Lower leg skin (tissue), 3 donors: ENCODE results near the gene CHPT1.

ENCODE experiments used
- POLR2A ChIP-seq, 2 donors: fragments of 450-650 bp; IDR thresholded peaks; one replicate each; pipeline ENCODE4 v1.6.1; 2016 to 2017; ENCODE audit warnings: antibody characterized with exemption in 2 of 2, mild to moderate bottlenecking in 1 of 2, moderate library complexity in 1 of 2
- TF ChIP-seq, protein P1 (sequence below), 3 donors: fragments of 450-650 bp; IDR thresholded peaks; one replicate each; pipeline ENCODE4 v1.5.1; 2016; ENCODE audit warnings: antibody characterized with exemption in 3 of 3, mild to moderate bottlenecking in 3 of 3, moderate library complexity in 2 of 3

GRCh38 chr12:101685092-101685491 lies 12.3 kb upstream of the CHPT1 start:
- TF ChIP-seq, protein P1, sequence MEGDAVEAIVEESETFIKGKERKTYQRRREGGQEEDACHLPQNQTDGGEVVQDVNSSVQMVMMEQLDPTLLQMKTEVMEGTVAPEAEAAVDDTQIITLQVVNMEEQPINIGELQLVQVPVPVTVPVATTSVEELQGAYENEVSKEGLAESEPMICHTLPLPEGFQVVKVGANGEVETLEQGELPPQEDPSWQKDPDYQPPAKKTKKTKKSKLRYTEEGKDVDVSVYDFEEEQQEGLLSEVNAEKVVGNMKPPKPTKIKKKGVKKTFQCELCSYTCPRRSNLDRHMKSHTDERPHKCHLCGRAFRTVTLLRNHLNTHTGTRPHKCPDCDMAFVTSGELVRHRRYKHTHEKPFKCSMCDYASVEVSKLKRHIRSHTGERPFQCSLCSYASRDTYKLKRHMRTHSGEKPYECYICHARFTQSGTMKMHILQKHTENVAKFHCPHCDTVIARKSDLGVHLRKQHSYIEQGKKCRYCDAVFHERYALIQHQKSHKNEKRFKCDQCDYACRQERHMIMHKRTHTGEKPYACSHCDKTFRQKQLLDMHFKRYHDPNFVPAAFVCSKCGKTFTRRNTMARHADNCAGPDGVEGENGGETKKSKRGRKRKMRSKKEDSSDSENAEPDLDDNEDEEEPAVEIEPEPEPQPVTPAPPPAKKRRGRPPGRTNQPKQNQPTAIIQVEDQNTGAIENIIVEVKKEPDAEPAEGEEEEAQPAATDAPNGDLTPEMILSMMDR (IDR thresholded peaks at IDR 0.05): no peak
- no peak for TF ChIP-seq POLR2A (IDR thresholded peaks at IDR 0.05)
